H1 (cell line): Measurements from ENCODE around the gene C3orf52. TPM values are rescaled to one million over a fixed set of nuclear protein-coding genes. Genes with fewer than 3 reads are reported as not detected.

Experiments
- FOSL1 ChIP-seq: IDR thresholded peaks from 2 replicates; pipeline ENCODE4 v1.6.1; 2011; ENCODE audit warnings: mild to moderate bottlenecking, low read depth, low read length, moderate library complexity; ENCODE audit not compliant: insufficient read depth
- RBBP5 ChIP-seq: IDR thresholded peaks from 2 replicates; pipeline ENCODE4 v1.7.1; 2012; ENCODE audit warnings: low read depth, mild to moderate bottlenecking, inconsistent platforms, low read length, moderate library complexity, borderline replicate concordance
- RNF2 ChIP-seq: fragments of 200-900, 300-1000 bp; sonication (generic); IDR thresholded peaks from 2 replicates; pipeline ENCODE4 v1.7.1; 2016; ENCODE audit warnings: borderline replicate concordance, low read depth, mild to moderate bottlenecking, antibody characterized with exemption, low read length; ENCODE audit not compliant: poor library complexity, severe bottlenecking; ENCODE audit errors: missing control alignments
- SIRT6 ChIP-seq: IDR thresholded peaks from one replicate; pipeline ENCODE4 v1.7.1; 2012; ENCODE audit warnings: low read length, inconsistent platforms
- polyA plus RNA-seq, 7 experiments: library from polyadenylated mRNA; depleted of rRNA in 3 of 7; stranded (reverse) in 5 of 7; unstranded in 2 of 7; fragments of >200 nt in 5 of 7; fragments of 200-250 nt in 2 of 7; gene quantifications; 1 replicate in 5 of 7; 2 replicates in 1 of 7; 4 replicates in 1 of 7; pipeline versions ENCODE4 v1.2.1 to v1.2.3, GENCODE V29; 2011 to 2013; ENCODE audit warnings: missing spikeins in 2 of 7, mixed read lengths in 2 of 7
- total RNA-seq: library from RNA; stranded (reverse); fragmentation: NEBNext Ultra II Directional; extraction: Animal tissue kit (Norgen Biotek cat#: 25700); gene quantifications from 2 replicates; pipeline ENCODE4 v1.2.1, GENCODE V29; 2021

The C3orf52 gene
- total and polyA plus RNA-seq, 2 of the 8 experiments (the other 6 are each of a cell fraction or from before 2014, with no cell fraction given): 9.7 to 13.1 TPM

DNA sequence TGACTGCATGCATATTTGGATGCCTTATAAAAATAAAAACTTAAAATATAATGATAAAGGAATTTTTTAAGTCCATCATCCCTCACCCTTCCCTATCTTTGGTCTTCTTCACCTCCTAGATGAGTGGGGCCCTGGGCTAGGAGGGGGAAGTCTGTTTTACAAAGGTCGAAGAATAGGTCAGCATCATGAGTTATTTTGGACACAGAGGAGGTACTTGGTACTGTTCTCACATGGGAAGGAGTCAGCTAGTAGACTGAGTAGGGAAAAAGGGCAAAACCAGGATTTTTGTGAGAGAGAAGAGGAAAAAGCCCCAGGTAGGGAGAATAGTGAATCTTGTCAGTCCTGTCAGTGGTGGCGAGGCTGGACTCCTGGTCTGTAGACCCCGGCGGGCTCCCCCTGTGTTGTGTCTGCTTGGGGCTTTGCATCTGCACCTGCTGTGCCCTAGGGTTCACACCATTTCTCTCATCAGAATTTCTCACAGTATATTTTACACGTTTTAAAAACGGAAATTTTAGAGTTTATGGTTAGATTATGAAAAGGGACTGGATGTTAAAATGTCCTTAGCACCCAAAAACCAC, 29.7 kb downstream of the C3orf52 start (continued):
- TF ChIP-seq RBBP5 (no peak), FOSL1 (no peak), SIRT6 (no peak), RNF2 (no peak)
